SK-N-MC (cell line): ENCODE results near the gene SEMA5A.

Experiments used
- EZH2 ChIP-seq: fragments of 200-600 bp; sonication (generic); IDR thresholded peaks from one replicate; pipeline ENCODE4 v1.6.1; 2017; ENCODE audit warnings: antibody characterized with exemption
- FOXP2 ChIP-seq: optimal IDR thresholded peaks from 2 replicates; pipeline ENCODE3; 2011; ENCODE audit warnings: mild to moderate bottlenecking, moderate library complexity; ENCODE audit not compliant: insufficient read depth; ENCODE audit errors: extremely low read length, control extremely low read depth
- POLR2AphosphoS5 ChIP-seq: IDR thresholded peaks from 2 replicates; pipeline ENCODE4 v1.6.1; 2012; ENCODE audit warnings: mild to moderate bottlenecking, low read depth, low read length, borderline replicate concordance

DNA sequence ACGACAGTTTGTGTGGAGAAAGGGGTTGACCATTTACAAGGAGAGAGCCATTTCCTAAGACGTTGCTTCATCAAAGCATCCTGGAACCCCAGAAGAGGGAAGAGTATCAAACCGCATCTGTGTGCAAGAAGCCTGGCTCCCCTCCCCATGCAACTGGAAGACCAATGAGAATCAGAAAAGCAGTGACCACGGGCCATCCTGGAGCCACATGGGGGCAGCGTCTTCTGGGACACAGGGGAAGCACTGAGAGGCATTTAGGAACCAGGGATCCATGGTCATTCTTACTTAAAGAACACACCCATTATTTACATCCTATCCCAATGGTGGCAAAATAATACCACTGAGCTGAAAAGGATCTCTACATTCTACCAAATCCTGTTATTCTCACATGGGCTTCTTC is 29.3 kb downstream of the SEMA5A start:
- TF ChIP-seq EZH2 (no peak), FOXP2 (no peak), POLR2AphosphoS5 (no peak)
